DND-41 (cell line): Measurements from ENCODE around the gene ATXN7L1.

Experiments used
- EZH2 ChIP-seq: IDR thresholded peaks from 3 replicates; pipeline ENCODE4 v1.6.1; 2012; ENCODE audit warnings: borderline replicate concordance, low read depth, mild to moderate bottlenecking, moderate library complexity, low read length, inconsistent platforms; ENCODE audit not compliant: severe bottlenecking
- TF ChIP-seq, protein P1 (sequence below): IDR thresholded peaks from 2 replicates; pipeline ENCODE4 v1.5.1; 2012; ENCODE audit warnings: borderline replicate concordance, low read length, moderate library complexity, mild to moderate bottlenecking; ENCODE audit not compliant: poor library complexity, severe bottlenecking; ENCODE audit errors: extremely low read depth

- TF ChIP-seq, protein P1, sequence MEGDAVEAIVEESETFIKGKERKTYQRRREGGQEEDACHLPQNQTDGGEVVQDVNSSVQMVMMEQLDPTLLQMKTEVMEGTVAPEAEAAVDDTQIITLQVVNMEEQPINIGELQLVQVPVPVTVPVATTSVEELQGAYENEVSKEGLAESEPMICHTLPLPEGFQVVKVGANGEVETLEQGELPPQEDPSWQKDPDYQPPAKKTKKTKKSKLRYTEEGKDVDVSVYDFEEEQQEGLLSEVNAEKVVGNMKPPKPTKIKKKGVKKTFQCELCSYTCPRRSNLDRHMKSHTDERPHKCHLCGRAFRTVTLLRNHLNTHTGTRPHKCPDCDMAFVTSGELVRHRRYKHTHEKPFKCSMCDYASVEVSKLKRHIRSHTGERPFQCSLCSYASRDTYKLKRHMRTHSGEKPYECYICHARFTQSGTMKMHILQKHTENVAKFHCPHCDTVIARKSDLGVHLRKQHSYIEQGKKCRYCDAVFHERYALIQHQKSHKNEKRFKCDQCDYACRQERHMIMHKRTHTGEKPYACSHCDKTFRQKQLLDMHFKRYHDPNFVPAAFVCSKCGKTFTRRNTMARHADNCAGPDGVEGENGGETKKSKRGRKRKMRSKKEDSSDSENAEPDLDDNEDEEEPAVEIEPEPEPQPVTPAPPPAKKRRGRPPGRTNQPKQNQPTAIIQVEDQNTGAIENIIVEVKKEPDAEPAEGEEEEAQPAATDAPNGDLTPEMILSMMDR = no peak
- TF ChIP-seq EZH2 = no peak
Observed at GRCh38 chr7:105769901-105770628, 106.3 kb downstream of the ATXN7L1 start.
